GM23338 (cell line): ENCODE measurements around the gene KCNAB1. TPM values are rescaled to one million over a fixed set of nuclear protein-coding genes. Genes with fewer than 3 reads are reported as not detected.

Experiments used
- ATAC-seq: fragments of 200-7000 bp; cut with Tn5 transposase; 3 replicates; pipeline ENCODE4 v1.9.1; 2020
- DNase-seq: peaks from one replicate; pipeline ENCODE4 v3.0.0-alpha.2; 2015; ENCODE audit warnings: low spot score
- H2AFZ ChIP-seq: fragments of 200-600 bp; sonication (generic); 2 replicates; pipeline ENCODE4 v1.8.0; 2016; ENCODE audit warnings: antibody characterized with exemption, mild to moderate bottlenecking, moderate library complexity
- H3F3A ChIP-seq: fragments of 200-600 bp; sonication (generic); replicated peaks from 2 replicates; pipeline ENCODE4 v1.8.0; 2017; ENCODE audit warnings: antibody characterized with exemption, mixed run types, low read depth
- H3K27ac ChIP-seq: fragments of 200-600 bp; sonication (generic); 2 replicates; pipeline ENCODE4 v1.6.1; 2016; ENCODE audit warnings: low read depth
- H3K27me3 ChIP-seq: fragments of 200-600 bp; sonication (generic); 2 replicates; pipeline ENCODE4 v1.8.0; 2016; ENCODE audit warnings: mild to moderate bottlenecking, mixed run types, moderate library complexity; ENCODE audit not compliant: insufficient read depth
- H3K36me3 ChIP-seq: fragments of 200-600 bp; sonication (generic); 2 replicates; pipeline ENCODE4 v1.8.0; 2016; ENCODE audit warnings: mild to moderate bottlenecking; ENCODE audit not compliant: insufficient read depth
- H3K4me1 ChIP-seq: fragments of 200-600 bp; sonication (generic); 2 replicates; pipeline ENCODE4 v1.8.0; 2016; ENCODE audit warnings: mild to moderate bottlenecking, moderate library complexity; ENCODE audit not compliant: insufficient read depth
- H3K4me2 ChIP-seq: fragments of 200-600 bp; sonication (generic); 2 replicates; pipeline ENCODE4 v1.7.1; 2017; ENCODE audit warnings: mixed run types
- H3K4me3 ChIP-seq: fragments of 200-600 bp; sonication (generic); 2 replicates; pipeline ENCODE4 v1.6.1; 2016; ENCODE audit warnings: mixed run types
- H3K79me2 ChIP-seq: fragments of 200-600 bp; sonication (generic); replicated peaks from 2 replicates; pipeline ENCODE4 v1.8.0; 2017; ENCODE audit warnings: mild to moderate bottlenecking; ENCODE audit not compliant: insufficient read depth
- H3K9me2 ChIP-seq: fragments of 200-600 bp; sonication (generic); 2 replicates; pipeline ENCODE4 v1.8.0; 2017; ENCODE audit not compliant: insufficient read depth
- H4K20me1 ChIP-seq: fragments of 200-600 bp; sonication (generic); replicated peaks from 2 replicates; pipeline ENCODE4 v1.8.0; 2017; ENCODE audit warnings: mild to moderate bottlenecking; ENCODE audit not compliant: insufficient read depth
- H3K27ac Mint-ChIP-seq: 2 replicates; pipeline ENCODE4 v1.8.0; 2020; ENCODE audit warnings: inconsistent platforms, mild to moderate bottlenecking, moderate library complexity, mixed read lengths
- H3K27me3 Mint-ChIP-seq: 3 replicates; pipeline ENCODE4 v1.8.0; 2022; ENCODE audit warnings: low read depth, mild to moderate bottlenecking, moderate library complexity, mixed read lengths, inconsistent platforms; ENCODE audit not compliant: insufficient read depth, poor library complexity
- H3K36me3 Mint-ChIP-seq: 3 replicates; pipeline ENCODE4 v1.8.0; 2021; ENCODE audit warnings: low read depth, mild to moderate bottlenecking, inconsistent platforms, moderate library complexity, mixed read lengths
- H3K4me1 Mint-ChIP-seq: 3 replicates; pipeline ENCODE4 v1.8.0; 2020; ENCODE audit warnings: mild to moderate bottlenecking, inconsistent platforms, mixed read lengths
- H3K4me3 Mint-ChIP-seq: 3 replicates; pipeline ENCODE4 v1.8.0; 2021; ENCODE audit warnings: moderate library complexity, mild to moderate bottlenecking, inconsistent platforms, mixed read lengths
- H3K9me3 Mint-ChIP-seq: 3 replicates; pipeline ENCODE4 v1.8.0; 2020; ENCODE audit warnings: moderate library complexity, mild to moderate bottlenecking, inconsistent platforms, mixed read lengths
- EZH2 ChIP-seq: fragments of 200-600 bp; sonication (generic); IDR thresholded peaks from one replicate; pipeline ENCODE4 v1.8.0; 2017; ENCODE audit warnings: antibody characterized with exemption, mild to moderate bottlenecking, low read depth; ENCODE audit not compliant: unreplicated experiment
- EZH2phosphoT487 ChIP-seq: fragments of 200-600 bp; sonication (generic); IDR thresholded peaks from one replicate; pipeline ENCODE4 v1.8.1; 2018; ENCODE audit warnings: antibody characterized with exemption; ENCODE audit not compliant: unreplicated experiment
- JUNB ChIP-seq: IDR thresholded peaks from one replicate; pipeline ENCODE4 v1.6.1; 2016; ENCODE audit warnings: antibody characterized with exemption; ENCODE audit not compliant: unreplicated experiment
- POLR2AphosphoS5 ChIP-seq: IDR thresholded peaks from 2 replicates; pipeline ENCODE4 v1.6.1; 2016; ENCODE audit warnings: antibody characterized with exemption, low read depth
- ZNF462 ChIP-seq: fragments of 250-450 bp; sonication (Bioruptor Pico); IDR thresholded peaks from 2 replicates; pipeline ENCODE4 v1.5.0; 2020; ENCODE audit warnings: mild to moderate bottlenecking, moderate library complexity
- polyA plus RNA-seq: library from polyadenylated mRNA; unstranded; fragments of >200 nt; fragmentation: Nextera tagmentation; extraction: Ambion mirVana; gene quantifications from 2 replicates; pipeline ENCODE4 v1.2.1, GENCODE V29; 2016
- total RNA-seq: library from RNA; depleted of rRNA; stranded (reverse); fragments of >200 nt; shearing (Covaris generic); gene quantifications from 2 replicates; pipeline ENCODE4 v1.2.3, GENCODE V29; 2014
- TF ChIP-seq, protein P1 (sequence below), 2 experiments: fragments of 200-600 bp in 1 of 2; sonication (generic) in 1 of 2; conservative IDR thresholded peaks; 2 replicates each; pipeline versions ENCODE4 v1.5.1 to v1.6.1; 2016 to 2017; ENCODE audit warnings: antibody characterized with exemption in 2 of 2, low read depth in 2 of 2, mild to moderate bottlenecking in 2 of 2, moderate library complexity in 1 of 2
- TF ChIP-seq, protein P2 (sequence below): IDR thresholded peaks from 2 replicates; pipeline ENCODE4 v1.6.1; 2016; ENCODE audit warnings: antibody characterized with exemption

KCNAB1 gene
- total and polyA plus RNA-seq, 2 experiments from 2014 or later = 0.69 to 2.6 TPM

DNA sequence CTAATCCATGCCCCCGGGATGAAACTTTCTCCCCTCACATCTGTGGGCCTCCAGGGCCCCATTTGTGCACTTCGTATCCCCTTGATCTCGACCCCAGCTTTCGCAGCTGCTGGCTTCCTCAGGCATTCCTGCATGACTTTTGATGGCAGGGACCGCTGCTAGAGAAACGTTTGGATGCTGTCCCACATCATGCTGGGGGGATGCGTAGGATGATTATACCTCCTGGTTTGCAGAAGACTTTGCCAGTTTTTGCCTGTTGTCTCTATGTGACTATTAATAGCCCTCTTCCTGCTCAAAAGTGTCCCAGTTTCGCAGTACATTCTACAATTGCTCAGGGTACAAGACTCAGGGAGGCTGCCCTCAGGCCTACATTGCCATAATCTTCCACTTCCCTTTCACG is 10.4 kb upstream of the KCNAB1 start (continued):
- no peak for TF ChIP-seq ZNF462
- TF ChIP-seq JUNB = no peak
- no peak for TF ChIP-seq POLR2AphosphoS5

- Mint-ChIP-seq H3K4me1 (no peaks in the 10 kb centered on the region), H3K27ac (no peak overlapping the region), H3K27me3 (peaks cover 1% of the 10 kb centered on the region), H3K4me3 (no peak overlapping the region), H3K9me3 (no peaks in the 10 kb centered on the region), H3K36me3 (no peaks in the 10 kb centered on the region)
- H3K4me1 ChIP-seq = no peaks in the 10 kb centered on the region
- H3K27ac ChIP-seq = no peak overlapping the region
- no peak overlapping the region for H3K4me3 ChIP-seq
- DNase-seq (no peak), ATAC-seq (no peak)
- no peaks in the 10 kb centered on the region for H3F3A ChIP-seq
- H3K36me3 ChIP-seq = no peaks in the 10 kb centered on the region
- no peaks in the 10 kb centered on the region for H4K20me1 ChIP-seq
- no peak overlapping the region for H3K4me2 ChIP-seq
- no peaks in the 10 kb centered on the region for H3K27me3 ChIP-seq
- no peaks in the 10 kb centered on the region for H3K79me2 ChIP-seq
- H2AFZ ChIP-seq = no peak overlapping the region
- H3K9me2 ChIP-seq = no peaks in the 10 kb centered on the region
- TF ChIP-seq EZH2phosphoT487 (no peak), EZH2 (no peak), ZNF462 (no peak)
- TF ChIP-seq, protein P1, sequence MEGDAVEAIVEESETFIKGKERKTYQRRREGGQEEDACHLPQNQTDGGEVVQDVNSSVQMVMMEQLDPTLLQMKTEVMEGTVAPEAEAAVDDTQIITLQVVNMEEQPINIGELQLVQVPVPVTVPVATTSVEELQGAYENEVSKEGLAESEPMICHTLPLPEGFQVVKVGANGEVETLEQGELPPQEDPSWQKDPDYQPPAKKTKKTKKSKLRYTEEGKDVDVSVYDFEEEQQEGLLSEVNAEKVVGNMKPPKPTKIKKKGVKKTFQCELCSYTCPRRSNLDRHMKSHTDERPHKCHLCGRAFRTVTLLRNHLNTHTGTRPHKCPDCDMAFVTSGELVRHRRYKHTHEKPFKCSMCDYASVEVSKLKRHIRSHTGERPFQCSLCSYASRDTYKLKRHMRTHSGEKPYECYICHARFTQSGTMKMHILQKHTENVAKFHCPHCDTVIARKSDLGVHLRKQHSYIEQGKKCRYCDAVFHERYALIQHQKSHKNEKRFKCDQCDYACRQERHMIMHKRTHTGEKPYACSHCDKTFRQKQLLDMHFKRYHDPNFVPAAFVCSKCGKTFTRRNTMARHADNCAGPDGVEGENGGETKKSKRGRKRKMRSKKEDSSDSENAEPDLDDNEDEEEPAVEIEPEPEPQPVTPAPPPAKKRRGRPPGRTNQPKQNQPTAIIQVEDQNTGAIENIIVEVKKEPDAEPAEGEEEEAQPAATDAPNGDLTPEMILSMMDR (conservative IDR thresholded peaks at IDR 0.05; ENCODE audit: low read depth in 2 of 2) = no peak
- TF ChIP-seq, protein P2, sequence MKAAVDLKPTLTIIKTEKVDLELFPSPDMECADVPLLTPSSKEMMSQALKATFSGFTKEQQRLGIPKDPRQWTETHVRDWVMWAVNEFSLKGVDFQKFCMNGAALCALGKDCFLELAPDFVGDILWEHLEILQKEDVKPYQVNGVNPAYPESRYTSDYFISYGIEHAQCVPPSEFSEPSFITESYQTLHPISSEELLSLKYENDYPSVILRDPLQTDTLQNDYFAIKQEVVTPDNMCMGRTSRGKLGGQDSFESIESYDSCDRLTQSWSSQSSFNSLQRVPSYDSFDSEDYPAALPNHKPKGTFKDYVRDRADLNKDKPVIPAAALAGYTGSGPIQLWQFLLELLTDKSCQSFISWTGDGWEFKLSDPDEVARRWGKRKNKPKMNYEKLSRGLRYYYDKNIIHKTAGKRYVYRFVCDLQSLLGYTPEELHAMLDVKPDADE = no peak
Observed at GRCh38 chr3:156126467-156126866, 6.1 kb downstream of the KCNAB1 start.
